ENCODE measurements around the gene ZNF80.
"Not testable (repeated sequence)": the region's sequence is repeated elsewhere in the genome, so short reads cannot be mapped to it uniquely, and the experiment has no call there.

The ZNF80 gene

GRCh38 chr3:114252954-114253353 is 15.6 kb upstream of the ZNF80 start:
- Histone ChIP-seq H3K27ac (no peak overlapping the region), H3K27me3 (no peaks in the 10 kb centered on the region), H3K4me1 (no peaks in the 10 kb centered on the region), H3K9ac (no peak overlapping the region), H3K4me3 (no peak overlapping the region), H4K20me1 (no peaks in the 10 kb centered on the region), H3K9me3 (no peaks in the 10 kb centered on the region), H3K4me2 (no peak overlapping the region), H3K36me3 (no peaks in the 10 kb centered on the region)
- TF ChIP-seq Cebpa-rat (IDR thresholded peaks at IDR 0.05): no peak

- H3K9me3 ChIP-seq: peaks cover 12% of the 10 kb centered on the region; the same call in 1 of the 2 replicates
- H4K20me1 ChIP-seq: no peaks in the 10 kb centered on the region
- no peak overlapping the region for H3K4me3 ChIP-seq
- TF ChIP-seq Cebpa-rat (IDR thresholded peaks at IDR 0.05): no peak
- H3K9ac ChIP-seq: no peak overlapping the region
- H3K4me2 ChIP-seq: no peak overlapping the region
- H3K36me3 ChIP-seq: no peaks in the 10 kb centered on the region
- no peak overlapping the region for H3K27ac ChIP-seq
- H3K4me1 ChIP-seq: no peaks in the 10 kb centered on the region
- H3K27me3 ChIP-seq: no peaks in the 10 kb centered on the region
Observed at GRCh38 chr3:114242947-114243346, 5.6 kb upstream of the ZNF80 start.

- TF ChIP-seq Cebpa-rat (IDR thresholded peaks at IDR 0.05): no peak
- H3K36me3 ChIP-seq: no peaks in the 10 kb centered on the region
- H3K4me2 ChIP-seq: no peak overlapping the region
- no peaks in the 10 kb centered on the region for H3K4me1 ChIP-seq
- H3K27ac ChIP-seq: no peak overlapping the region
- 0 out of 2 replicates have a peak, but pooled peaks cover 7% of the 10 kb centered on the region for H3K9me3 ChIP-seq
- H3K9ac ChIP-seq: no peak overlapping the region
- no peaks in the 10 kb centered on the region for H4K20me1 ChIP-seq
- no peak overlapping the region for H3K4me3 ChIP-seq
- no peaks in the 10 kb centered on the region for H3K27me3 ChIP-seq
Observed at GRCh38 chr3:114241262-114241661, 3.9 kb upstream of the ZNF80 start.

GRCh38 chr3:114238146-114238785 is 888 bp upstream of the ZNF80 start:
- not testable (repeated sequence) for H4K20me1 ChIP-seq, H3K9ac ChIP-seq, H3K4me1 ChIP-seq, H3K27me3 ChIP-seq, H3K9me3 ChIP-seq, H3K4me3 ChIP-seq, H3K4me2 ChIP-seq, H3K27ac ChIP-seq, H3K36me3 ChIP-seq

- no peak for TF ChIP-seq Cebpa-rat (IDR thresholded peaks at IDR 0.05)
Observed at GRCh38 chr3:114235431-114235830, 1.9 kb downstream of the ZNF80 start.

GRCh38 chr3:114234745-114235144 is 2.6 kb downstream of the ZNF80 start:
- Histone ChIP-seq H4K20me1 (no peaks in the 10 kb centered on the region), H3K27ac (no peak overlapping the region), H3K9me3 (no peaks in the 10 kb centered on the region), H3K4me1 (0 out of 2 replicates have a peak, but pooled peaks cover 5% of the 10 kb centered on the region), H3K27me3 (no peaks in the 10 kb centered on the region), H3K36me3 (no peaks in the 10 kb centered on the region), H3K4me2 (no peak overlapping the region), H3K9ac (no peak overlapping the region), H3K4me3 (no peak overlapping the region)
- TF ChIP-seq Cebpa-rat (IDR thresholded peaks at IDR 0.05): no peak

More at GRCh38 chr3:114235431-114235830, 1.9 kb downstream of the ZNF80 start:
- Histone ChIP-seq H3K4me2 (no peak overlapping the region), H3K4me3 (no peak overlapping the region), H3K9me3 (no peaks in the 10 kb centered on the region), H3K27me3 (no peaks in the 10 kb centered on the region), H3K27ac (no peak overlapping the region), H3K9ac (no peak overlapping the region), H4K20me1 (no peaks in the 10 kb centered on the region), H3K4me1 (0 out of 2 replicates have a peak, but pooled peaks cover 5% of the 10 kb centered on the region), H3K36me3 (no peaks in the 10 kb centered on the region)

- Histone ChIP-seq H3K27me3 (no peaks in the 10 kb centered on the region), H3K9me3 (no peaks in the 10 kb centered on the region), H3K36me3 (no peaks in the 10 kb centered on the region), H3K4me1 (0 out of 2 replicates have a peak, but pooled peaks cover 5% of the 10 kb centered on the region), H3K4me3 (no peak overlapping the region), H3K4me2 (no peak overlapping the region), H3K9ac (no peak overlapping the region), H3K27ac (no peak overlapping the region), H4K20me1 (no peaks in the 10 kb centered on the region)
- TF ChIP-seq Cebpa-rat (IDR thresholded peaks at IDR 0.05): no peak
Observed at GRCh38 chr3:114231616-114232015, 5.8 kb downstream of the ZNF80 start.

- H3K4me3 ChIP-seq: no peak overlapping the region
- H3K4me2 ChIP-seq: no peak overlapping the region
- H3K4me1 ChIP-seq: 0 out of 2 replicates have a peak, but pooled peaks cover 5% of the 10 kb centered on the region
- H3K9ac ChIP-seq: no peak overlapping the region
- H3K27ac ChIP-seq: no peak overlapping the region
- no peak for TF ChIP-seq Cebpa-rat (IDR thresholded peaks at IDR 0.05)
- H3K27me3 ChIP-seq: no peaks in the 10 kb centered on the region
- no peaks in the 10 kb centered on the region for H4K20me1 ChIP-seq
- H3K36me3 ChIP-seq: no peaks in the 10 kb centered on the region
- H3K9me3 ChIP-seq: peaks cover 20% of the 10 kb centered on the region
Observed at GRCh38 chr3:114227076-114227475, 10.3 kb downstream of the ZNF80 start.

GRCh38 chr3:114226313-114226712 is 11.1 kb downstream of the ZNF80 start:
- Histone ChIP-seq H3K9ac (no peak overlapping the region), H3K4me1 (no peaks in the 10 kb centered on the region), H3K9me3 (peaks cover 20% of the 10 kb centered on the region), H3K36me3 (no peaks in the 10 kb centered on the region), H3K4me2 (no peak overlapping the region), H3K27ac (no peak overlapping the region), H3K27me3 (no peaks in the 10 kb centered on the region), H4K20me1 (no peaks in the 10 kb centered on the region), H3K4me3 (no peak overlapping the region)
- no peak for TF ChIP-seq Cebpa-rat (IDR thresholded peaks at IDR 0.05)

- Histone ChIP-seq H3K9me3 (peaks cover 20% of the 10 kb centered on the region), H3K27ac (no peak overlapping the region), H3K27me3 (no peaks in the 10 kb centered on the region), H3K9ac (no peak overlapping the region), H3K4me1 (peaks cover 5% of the 10 kb centered on the region; the same call in 1 of the 2 replicates), H3K4me2 (no peak overlapping the region), H3K36me3 (no peaks in the 10 kb centered on the region), H4K20me1 (no peaks in the 10 kb centered on the region), H3K4me3 (no peak overlapping the region)
- no peak for TF ChIP-seq Cebpa-rat (IDR thresholded peaks at IDR 0.05)
Observed at GRCh38 chr3:114223143-114223542, 14.2 kb downstream of the ZNF80 start.

GRCh38 chr3:114221881-114222264 is 15.5 kb downstream of the ZNF80 start:
- Histone ChIP-seq H4K20me1 (no peaks in the 10 kb centered on the region), H3K36me3 (no peaks in the 10 kb centered on the region), H3K27me3 (no peaks in the 10 kb centered on the region), H3K9me3 (peaks cover 20% of the 10 kb centered on the region), H3K27ac (no peak overlapping the region), H3K4me3 (no peak overlapping the region), H3K4me1 (peaks cover 5% of the 10 kb centered on the region; the same call in 1 of the 2 replicates), H3K9ac (no peak overlapping the region), H3K4me2 (no peak overlapping the region)
- TF ChIP-seq Cebpa-rat (IDR thresholded peaks at IDR 0.05): no peak
